GM10248 (cell line): Measurements from ENCODE around the gene NMT1.

Experiments used
- CTCF ChIA-PET: fragments of 300-600 bp; sonication (Branson Sonifier 250); formaldehyde crosslinking; extraction: SDS; loops from one replicate; lab custom pipeline; 2021; ENCODE audit warnings: antibody characterized with exemption; lab: Yijun Ruan, JAX
- POLR2A ChIA-PET: fragments of 350-650 bp; sonication (Branson Sonifier 250); formaldehyde crosslinking; extraction: SDS; loops from one replicate; lab custom pipeline; 2020; ENCODE audit warnings: antibody characterized with exemption; lab: Yijun Ruan, JAX
- DNase-seq: peaks from one replicate; pipeline ENCODE4 v3.0.0; 2012; ENCODE audit errors: extremely low spot score
- CTCF ChIP-seq: IDR thresholded peaks from 2 replicates; pipeline ENCODE4 v1.5.1; 2012; ENCODE audit warnings: mild to moderate bottlenecking, low read depth; ENCODE audit errors: extremely low read depth, missing control alignments, control extremely low read depth

The NMT1 gene

GRCh38 chr17:45107293-45108010 is 46.3 kb downstream of the NMT1 start:
- no peak for DNase-seq
- ChIA-PET CTCF (interaction anchor here (3.3 kb wide), 1 partner anchor 8 kb away, joined by 17 read pairs; no protein-coding TSS in a partner anchor), POLR2A (interaction anchor here (2.1 kb wide), 1 partner anchor 41 kb away, joined by 5 read pairs; the partner anchor contains the start of gene HEXIM1)
- no peak for TF ChIP-seq CTCF

- TF ChIP-seq CTCF, result no peak
- no peak for DNase-seq
- CTCF ChIA-PET, result interaction anchor here (1.6 to 3.3 kb wide), 2 partner anchors 9 to 27 kb away, joined by 5 to 17 read pairs; partner anchors contain the start of gene ACBD4
- POLR2A ChIA-PET, result interaction anchor here (2.1 kb wide), 1 partner anchor 41 kb away, joined by 5 read pairs; the partner anchor contains the start of gene HEXIM1
Observed at GRCh38 chr17:45108051-45108450, 46.9 kb downstream of the NMT1 start.

GRCh38 chr17:45108595-45109521 is 47.7 kb downstream of the NMT1 start:
- TF ChIP-seq CTCF, result no peak
- POLR2A ChIA-PET, result interaction anchor here (2.1 kb wide), 1 partner anchor 40 kb away, joined by 5 read pairs; the partner anchor contains the start of gene HEXIM1
- CTCF ChIA-PET, result interaction anchor here (1.6 to 3.3 kb wide), 2 partner anchors 10 to 26 kb away, joined by 5 to 17 read pairs; partner anchors contain the start of gene ACBD4
- no peak for DNase-seq

- TF ChIP-seq CTCF, result no peak
- no peak for DNase-seq
- ChIA-PET CTCF (interaction anchor here (1.5 to 1.9 kb wide), 3 partner anchors 11 to 24 kb away, joined by 3 to 9 read pairs (median 7); partner anchors contain the start of gene ACBD4), POLR2A (no interaction called here)
Observed at GRCh38 chr17:45110676-45111611, 49.8 kb downstream of the NMT1 start.

GRCh38 chr17:45111850-45112249 is 50.7 kb downstream of the NMT1 start:
- CTCF ChIA-PET, result interaction anchor here (1.2 to 1.9 kb wide), 5 partner anchors 8 to 192 kb away, joined by 3 to 9 read pairs (median 5); partner anchors contain the start of gene ACBD4
- no peak for TF ChIP-seq CTCF

More at GRCh38 chr17:45111850-45112249, 50.7 kb downstream of the NMT1 start:
- POLR2A ChIA-PET, result no interaction called here
- DNase-seq, result no peak
